ENCODE data around the gene PAX7. TPM values are rescaled to one million over a fixed set of nuclear protein-coding genes. Genes with fewer than 3 reads are reported as not detected.
"Not testable (repeated sequence)": the region's sequence is repeated elsewhere in the genome, so short reads cannot be mapped to it uniquely, and the experiment has no call there.

Gene PAX7
- total RNA-seq, result not detected in 2 replicates

DNA sequence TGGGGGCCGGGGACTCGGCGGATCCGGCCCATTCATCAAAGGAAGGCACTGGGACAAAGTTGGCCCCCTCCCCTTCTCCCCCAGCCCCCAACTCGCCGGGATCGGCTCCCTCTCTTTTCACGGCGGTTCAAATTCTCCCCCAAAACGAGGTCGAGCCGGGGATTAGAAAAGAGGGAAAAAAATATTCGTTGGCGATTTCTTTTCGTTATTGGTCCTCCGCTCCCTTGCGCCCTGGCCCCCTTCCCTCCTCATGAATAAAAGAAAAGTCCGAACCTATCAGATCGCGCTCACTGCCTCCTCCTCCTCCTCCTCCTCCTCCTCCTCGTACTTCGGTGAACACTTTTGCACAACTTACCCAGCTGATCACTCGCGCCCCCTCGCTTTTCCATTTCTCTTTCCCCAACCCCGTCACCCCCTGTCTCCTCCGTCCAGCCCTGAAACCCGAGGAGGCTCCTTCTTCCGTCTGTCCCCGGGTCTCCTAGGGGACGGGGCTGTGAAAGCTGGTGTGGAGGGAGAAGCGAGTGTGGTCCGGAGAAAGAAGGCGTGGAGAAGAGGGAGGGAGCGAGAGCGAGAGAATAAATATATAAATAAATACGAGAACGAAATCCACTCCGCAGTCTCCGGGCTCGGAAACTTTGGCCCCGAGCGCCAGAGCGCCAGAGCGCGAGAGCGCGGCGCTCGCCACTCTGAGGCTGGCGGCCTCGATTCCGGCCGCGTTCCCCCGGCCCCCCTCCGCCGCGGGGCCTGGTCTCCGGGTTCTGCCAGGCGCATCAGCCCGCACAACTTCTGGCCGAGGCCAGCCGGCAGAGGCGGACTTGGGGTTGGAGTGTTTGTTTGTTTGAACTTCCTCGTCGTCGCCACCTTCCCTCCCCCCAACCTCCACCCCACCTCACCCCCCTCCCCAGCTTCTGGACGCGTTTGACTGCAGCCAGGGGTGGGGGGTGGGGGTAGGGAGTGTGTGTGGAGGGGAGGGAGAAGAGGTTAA is at the start of gene PAX7:
PAX7 (plus strand) TSS at position 336 of the 985 bp plus-strand sequence. CDS start 758 bp downstream, outside the sequence.
- DNase-seq (ENCODE audit: extremely low read depth, low read depth, low spot score), result no peak

DNA sequence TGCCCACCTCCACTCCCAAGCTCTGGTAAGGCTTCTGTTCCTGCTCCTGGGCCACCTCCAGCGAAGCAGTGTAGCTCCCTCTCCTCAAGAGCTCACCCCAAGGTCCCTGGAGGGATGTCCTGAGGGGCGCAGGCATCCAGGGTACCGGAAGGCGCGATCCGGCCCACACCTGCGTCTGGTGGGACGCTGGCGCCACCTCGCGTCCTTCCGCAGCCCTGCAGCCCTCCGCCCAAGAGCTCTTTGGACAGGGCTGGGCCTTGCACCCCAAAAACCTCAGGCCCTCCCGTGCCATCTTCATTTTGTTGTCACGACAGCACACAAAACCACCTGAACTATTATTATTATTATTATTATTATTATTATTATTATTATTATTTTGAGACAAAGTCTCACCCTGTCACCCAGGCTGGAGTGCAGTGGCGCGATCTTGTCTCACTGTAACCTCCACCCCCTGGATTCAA is 49.2 kb upstream of the PAX7 start:
- DNase-seq (ENCODE audit: extremely low read depth, low read depth, low spot score), result no peak

GRCh38 chr1:18582890-18583289 is 47.8 kb upstream of the PAX7 start:
- no peak for DNase-seq (ENCODE audit: extremely low read depth, low read depth, low spot score)

GRCh38 chr1:18583326-18583941 is 47.2 kb upstream of the PAX7 start:
- DNase-seq (ENCODE audit: extremely low read depth, low read depth, low spot score), result no peak

- not testable (repeated sequence) for DNase-seq (ENCODE audit: extremely low read depth, low read depth, low spot score)
Observed at GRCh38 chr1:18586016-18586415, 44.6 kb upstream of the PAX7 start.

DNA sequence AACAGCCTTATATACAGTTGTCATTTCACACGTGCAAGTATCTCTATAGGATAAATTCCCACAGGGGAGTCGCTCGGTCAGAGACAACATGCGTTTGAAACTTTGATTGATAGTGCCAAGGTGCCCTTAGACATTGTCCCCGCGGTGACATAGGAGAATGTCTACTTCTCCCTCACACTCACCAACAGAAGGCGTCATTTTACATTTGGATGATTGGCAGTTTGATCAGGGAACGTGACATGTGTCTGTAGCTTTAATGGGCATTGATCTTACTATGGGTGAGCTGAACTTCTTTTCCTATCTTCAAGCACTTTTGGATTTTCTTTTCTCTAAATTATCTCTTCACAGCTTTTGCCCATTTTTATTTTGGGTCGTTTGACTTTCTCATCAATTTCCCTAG is 42.6 kb upstream of the PAX7 start:
- no peak for DNase-seq (ENCODE audit: extremely low read depth, low read depth, low spot score)

GRCh38 chr1:18592368-18592767 is 38.3 kb upstream of the PAX7 start:
- no peak for DNase-seq (ENCODE audit: extremely low read depth, low read depth, low spot score)

DNA sequence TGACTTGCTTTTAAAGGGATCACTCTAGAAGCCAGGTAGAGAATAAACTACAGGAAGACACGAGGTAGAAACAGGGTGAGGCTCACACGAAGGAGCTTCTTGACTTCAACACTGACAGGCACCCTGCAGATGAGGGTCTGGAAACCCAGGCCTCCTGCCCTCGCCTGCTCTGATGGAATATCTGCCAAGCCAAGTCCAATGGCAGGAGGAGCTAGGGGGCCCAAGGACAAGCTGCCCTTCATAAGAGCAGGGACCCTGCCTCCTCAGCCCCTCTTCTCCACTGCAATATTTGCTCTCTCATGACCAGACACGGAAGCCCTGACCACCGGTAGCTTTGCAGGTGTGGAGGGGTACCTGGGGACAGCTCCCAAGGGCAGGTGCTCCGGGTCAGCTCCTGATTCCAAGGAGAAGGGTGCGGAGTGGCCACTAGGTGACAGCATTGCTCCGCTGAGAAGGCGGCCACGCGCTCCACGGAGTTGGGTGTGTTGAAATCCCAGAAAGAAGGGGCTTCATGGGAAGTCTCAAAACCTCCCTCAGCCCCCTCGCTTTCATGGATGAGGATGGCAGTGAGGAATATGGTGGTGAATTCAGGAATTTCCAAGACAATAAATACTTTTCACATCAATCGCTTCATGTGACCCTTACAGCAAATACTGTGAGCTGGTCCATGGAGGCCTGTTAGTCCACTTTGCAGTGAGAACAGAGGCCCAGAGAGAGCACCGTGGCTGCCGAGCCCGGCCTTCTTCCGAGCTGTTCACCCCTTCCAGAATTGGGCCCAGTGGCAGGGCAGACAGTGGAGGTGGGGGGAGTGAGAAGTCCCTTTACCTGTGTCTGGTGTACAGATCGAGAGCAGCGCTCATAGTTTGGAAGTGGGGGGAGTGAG is 33.2 kb upstream of the PAX7 start:
- DNase-seq (ENCODE audit: extremely low read depth, low read depth, low spot score), result no peak

DNA sequence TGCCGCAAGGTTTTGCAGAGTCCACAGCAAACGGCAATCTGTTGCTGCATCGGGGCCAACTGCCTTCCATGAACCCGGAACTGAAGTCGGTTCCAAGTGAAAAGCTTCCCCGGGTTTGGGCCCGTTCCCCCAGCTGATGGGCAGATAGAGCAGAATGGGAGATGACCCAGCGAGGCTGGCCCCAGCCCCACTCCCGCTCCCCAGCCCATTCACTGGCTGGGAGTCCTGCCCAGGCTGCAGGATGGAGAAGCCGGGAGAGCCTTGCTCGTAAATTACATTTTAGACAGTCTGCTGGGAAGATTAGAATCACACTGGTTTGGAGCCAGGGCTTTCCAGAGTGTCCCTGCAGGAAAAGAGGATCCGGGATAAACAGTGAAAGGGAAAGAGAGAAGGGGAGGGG is 31.6 kb upstream of the PAX7 start:
- DNase-seq (ENCODE audit: extremely low read depth, low read depth, low spot score), result no peak

DNA sequence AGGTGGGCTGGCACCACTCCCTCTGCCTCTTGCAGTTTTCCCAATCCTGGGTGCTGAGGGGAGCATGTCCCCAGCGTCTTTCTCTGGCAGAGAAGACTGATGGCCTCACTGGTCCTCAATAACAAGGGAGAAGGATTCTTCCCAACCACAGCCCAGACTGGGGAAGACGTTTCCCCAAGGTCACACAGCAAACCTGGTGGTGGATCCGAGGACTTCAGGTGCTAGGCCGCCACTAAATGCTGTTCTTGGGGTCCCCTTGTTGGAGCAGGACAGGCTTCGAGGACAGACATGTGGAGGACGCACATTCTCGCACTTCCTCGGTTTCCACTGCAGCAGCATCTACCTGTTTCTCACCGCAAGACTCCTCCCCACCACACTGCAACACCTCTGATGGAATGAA is 30.9 kb upstream of the PAX7 start:
- no peak for DNase-seq (ENCODE audit: extremely low read depth, low read depth, low spot score)

- DNase-seq (ENCODE audit: extremely low read depth, low read depth, low spot score), result no peak
Observed at GRCh38 chr1:18602533-18603211, 28.0 kb upstream of the PAX7 start.

DNA sequence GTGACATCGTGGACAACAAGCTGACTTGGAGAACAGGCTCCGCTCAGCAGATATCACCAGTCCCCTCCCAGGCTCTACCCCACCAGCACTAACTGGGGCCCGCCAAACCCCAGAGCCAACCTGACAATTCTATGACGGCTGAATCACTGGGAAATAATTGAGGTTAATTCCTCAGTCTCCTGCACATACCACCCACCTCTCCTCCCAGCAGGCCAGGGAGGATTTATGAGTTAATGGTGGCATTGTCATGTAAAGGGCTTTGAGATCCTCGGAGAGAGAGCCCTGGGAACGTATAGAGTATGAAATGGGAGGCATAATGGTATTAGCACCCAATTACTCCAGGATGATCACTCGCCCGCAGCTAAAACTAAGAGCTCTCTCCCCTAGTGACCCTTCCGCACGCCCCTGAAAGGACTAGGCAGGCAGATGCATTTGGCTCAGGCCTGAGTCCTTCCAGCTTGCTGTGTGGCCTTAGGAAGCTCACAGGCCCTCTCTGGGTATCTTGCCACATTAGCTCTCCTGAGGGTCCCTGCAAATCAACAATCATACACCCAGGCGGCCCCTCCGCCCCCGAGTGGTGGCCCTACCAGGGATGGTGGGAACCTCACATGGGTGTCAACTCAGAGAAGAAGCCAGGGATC is 27.3 kb upstream of the PAX7 start:
- no peak for DNase-seq (ENCODE audit: extremely low read depth, low read depth, low spot score)

DNA sequence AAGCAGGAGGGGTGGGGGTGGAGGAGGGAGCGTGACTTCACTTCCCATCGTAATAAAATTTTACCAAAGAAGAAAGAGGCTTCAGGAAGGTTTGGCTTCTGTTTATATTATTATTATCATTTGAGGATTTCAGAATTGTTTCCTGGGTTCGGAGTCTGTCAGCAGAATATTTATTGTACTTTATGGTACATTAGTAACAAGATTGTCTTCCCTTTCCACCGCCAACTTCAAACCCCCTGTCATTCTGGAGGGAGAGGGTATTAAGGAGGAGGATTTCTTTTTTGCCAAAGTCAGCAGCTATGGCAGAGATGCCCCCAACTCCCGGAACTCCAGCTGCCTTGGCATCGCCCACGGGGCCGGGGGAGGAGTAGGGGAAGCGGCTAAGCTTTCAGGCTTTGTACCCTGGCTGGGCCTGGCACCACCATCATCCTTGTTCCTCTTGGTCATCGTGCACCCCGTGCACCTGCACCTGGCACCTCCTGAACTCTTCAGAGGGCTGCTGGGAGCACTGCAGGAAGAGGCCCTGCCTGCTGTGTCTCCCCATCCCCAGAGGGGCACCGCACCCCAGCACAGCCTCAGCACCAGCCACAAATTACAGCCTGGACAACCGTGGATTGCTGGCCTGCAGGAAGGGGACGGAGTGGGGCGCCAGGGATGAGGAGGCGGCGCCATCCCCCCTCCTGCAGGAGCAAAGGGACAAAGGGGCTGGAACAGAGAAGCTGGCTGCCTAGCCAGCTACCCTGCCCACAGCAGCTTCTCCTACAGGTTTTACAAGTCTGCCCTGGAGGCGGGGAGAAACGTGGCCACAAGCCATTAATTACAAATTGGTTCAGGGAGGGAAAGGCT is 24.0 kb upstream of the PAX7 start:
- DNase-seq (ENCODE audit: extremely low read depth, low read depth, low spot score), result no peak

DNA sequence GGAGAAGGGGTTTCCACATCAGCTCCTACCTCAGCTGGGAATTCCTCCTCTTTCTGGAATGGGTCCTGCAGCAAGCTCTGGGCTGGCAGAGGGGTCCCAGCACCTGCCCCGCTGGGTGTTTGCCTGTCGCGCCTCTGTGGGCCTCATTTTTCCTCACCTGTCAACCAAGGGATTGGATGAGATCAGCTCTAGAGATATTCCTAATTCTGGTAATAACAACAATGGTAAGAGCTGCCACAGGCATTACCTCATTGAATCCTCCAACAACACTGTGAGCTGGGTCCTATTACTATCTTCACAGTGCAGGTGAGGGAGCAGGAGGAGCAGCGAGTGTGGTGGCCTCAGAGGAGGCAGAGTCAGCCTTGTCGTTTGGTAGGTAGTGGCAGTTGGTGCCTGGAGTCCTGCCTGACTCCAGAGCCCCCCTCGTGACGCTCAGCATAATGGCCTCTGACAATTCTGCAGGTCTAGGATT is 23.3 kb upstream of the PAX7 start:
- DNase-seq (ENCODE audit: extremely low read depth, low read depth, low spot score), result no peak

- no peak for DNase-seq (ENCODE audit: extremely low read depth, low read depth, low spot score)
Observed at GRCh38 chr1:18608534-18608933, 22.1 kb upstream of the PAX7 start.

DNA sequence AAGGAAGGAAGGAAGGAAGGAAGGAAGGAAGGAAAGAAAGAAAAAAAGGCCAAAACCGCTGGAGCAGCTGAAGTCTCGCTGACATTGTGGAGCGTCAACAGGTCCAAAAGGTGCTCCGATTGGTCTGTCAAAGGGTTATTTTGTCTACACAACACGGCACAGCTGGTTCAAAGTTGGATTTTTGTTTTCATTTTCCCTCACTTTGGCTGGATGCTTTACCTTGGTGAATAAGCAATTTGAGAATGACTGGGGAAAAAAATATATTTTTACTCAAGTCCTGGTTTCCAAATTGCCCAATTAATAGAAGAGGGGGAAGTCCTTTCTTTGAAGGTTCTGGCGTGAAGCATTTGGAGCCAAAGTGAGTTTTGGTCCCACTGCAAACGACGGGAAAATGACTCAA is 19.3 kb upstream of the PAX7 start:
- no peak for DNase-seq (ENCODE audit: extremely low read depth, low read depth, low spot score)

GRCh38 chr1:18612073-18612472 is 18.6 kb upstream of the PAX7 start:
- no peak for DNase-seq (ENCODE audit: extremely low read depth, low read depth, low spot score)

- DNase-seq (ENCODE audit: extremely low read depth, low read depth, low spot score), result no peak
Observed at GRCh38 chr1:18614069-18614735, 16.4 kb upstream of the PAX7 start.
